ENCODE data around the gene IRF4. TPM values are rescaled to one million over a fixed set of nuclear protein-coding genes. Genes with fewer than 3 reads are reported as not detected.

IRF4 gene
- under 0.01 TPM in 2 replicates for total RNA-seq

GRCh38 chr6:391559-392440 lies at the start of gene IRF4:
Gene IRF4, plus strand, starts transcription at chr6:391752. Its CDS starts 1,401 bp downstream, at chr6:393153.

Other genes starting within 250 kb of the IRF4 start
- gene DUSP22, start 99.3 kb upstream of the IRF4 start, total RNA-seq, result 12.8 and 17.6 TPM in 2 replicates

Data from uterine smooth muscle cell (primary cell).